Stromal cell of bone marrow (primary cell): ENCODE results near the gene PZP.
"Not testable (repeated sequence)": the region's sequence is repeated elsewhere in the genome, so short reads cannot be mapped to it uniquely, and the experiment has no call there.

Experiments used
- DNase-seq: peaks from one replicate; pipeline ENCODE4 v3.0.0-alpha.2; 2012; ENCODE audit warnings: low read depth

Gene PZP

DNA sequence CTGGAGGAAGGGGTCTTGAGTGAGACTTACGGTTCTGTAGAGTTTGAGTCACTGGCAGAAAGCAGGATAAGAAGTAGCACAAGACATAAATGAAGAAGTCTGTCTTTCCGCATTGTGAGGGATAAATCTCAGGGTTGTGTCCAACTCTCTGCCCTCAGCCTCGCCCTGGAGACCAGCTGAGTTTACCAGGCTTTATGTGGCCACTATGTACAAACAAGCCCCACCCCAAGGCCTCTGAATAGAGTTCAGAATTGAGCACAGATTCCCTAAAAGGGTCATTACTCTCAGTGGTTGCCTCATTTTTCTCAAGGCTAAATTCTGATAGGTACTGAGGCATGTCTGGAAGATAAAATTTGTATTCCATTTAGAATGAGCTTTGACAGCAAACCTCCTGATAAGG is at the start of gene PZP:
TSS of gene PZP (minus strand) at position 167 of the 400 bp plus-strand sequence. CDS start at position 113, 54 bp downstream.
- DNase-seq, result no peak

DNA sequence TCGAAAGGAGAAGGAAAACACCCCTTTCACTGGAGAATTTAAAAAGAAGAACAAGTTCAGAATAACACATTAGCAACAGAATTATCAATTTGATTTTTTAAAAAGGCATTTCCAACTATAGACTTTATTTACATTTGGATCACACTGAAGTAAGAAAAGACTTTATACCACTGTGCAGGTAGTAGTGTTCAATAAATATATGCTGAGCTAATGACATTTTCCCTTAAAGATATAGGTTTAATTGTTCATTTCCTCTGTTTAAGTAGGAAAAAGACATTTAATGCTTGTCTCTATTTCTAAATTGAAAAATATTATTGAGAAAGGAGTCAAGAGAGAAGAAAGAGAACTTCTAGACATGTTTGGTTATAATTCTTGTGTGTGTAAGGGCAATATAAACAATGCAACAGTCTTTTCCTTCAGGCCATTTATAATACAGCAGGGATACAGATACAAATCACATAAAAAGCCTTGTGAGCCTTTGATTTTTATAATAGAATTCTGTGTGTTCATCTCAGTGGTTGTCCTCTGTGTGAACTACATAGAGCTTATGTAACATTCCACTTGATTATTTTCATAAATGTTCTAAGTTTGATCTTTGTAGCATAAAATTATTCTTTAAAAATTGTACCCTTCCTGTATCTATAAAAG is 48.7 kb upstream of the PZP start:
- no peak for DNase-seq

DNA sequence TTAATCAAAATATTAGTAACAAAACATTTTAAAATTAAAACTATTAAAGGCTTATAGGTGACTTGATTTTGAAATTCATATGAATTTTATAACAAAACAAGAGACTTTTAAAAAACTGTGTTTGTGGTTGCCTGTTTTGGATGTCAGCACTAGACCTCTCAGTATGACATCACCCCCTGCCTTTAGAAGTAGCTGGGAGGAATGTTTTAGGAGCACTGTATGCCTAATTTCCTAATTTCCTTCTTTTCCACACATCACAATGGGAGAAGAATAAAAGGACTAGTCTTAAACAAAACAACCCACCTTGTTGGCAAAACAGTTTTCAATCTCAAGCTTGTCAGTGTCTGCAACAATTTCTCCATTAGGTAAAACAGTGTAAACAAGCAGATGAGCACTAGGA is 48.1 kb upstream of the PZP start:
- no peak for DNase-seq

DNA sequence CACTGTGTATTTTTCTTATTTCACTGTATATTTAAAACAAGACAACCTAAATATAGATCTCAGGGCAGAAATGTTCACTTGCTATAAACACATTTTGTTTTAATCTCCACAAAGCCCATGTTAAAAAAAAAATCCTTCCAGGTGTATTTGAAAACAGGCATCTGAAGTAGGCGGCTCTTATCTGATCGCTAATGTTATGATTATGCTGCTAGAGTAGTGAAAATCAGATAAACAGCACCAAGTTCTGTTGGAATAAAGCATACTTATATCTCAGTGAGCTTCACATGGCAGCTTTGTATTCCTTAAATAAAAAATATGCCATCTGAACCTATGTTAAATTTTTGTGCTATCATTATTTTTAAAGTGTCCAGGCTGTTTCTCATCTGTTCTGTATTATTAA is 47.6 kb upstream of the PZP start:
- DNase-seq, result no peak

DNA sequence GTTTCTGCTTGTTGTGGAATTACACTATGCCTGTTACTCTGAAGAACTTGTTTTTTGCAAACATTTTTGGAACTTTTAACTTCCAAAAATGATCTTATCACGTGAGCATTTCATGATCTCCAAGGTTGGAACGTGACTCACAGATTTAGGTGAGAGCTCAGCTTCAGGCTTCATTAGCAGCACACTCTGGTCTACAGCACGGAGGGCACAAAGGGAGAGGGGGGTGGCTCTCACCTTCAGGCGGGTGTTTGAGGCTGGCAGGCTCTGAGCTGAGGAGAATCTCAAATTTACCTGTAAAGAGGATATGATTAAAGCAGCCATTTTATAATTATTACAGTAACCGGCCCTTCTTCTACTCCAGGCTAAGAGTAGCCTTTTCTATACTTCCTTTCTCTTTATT is 45.3 kb upstream of the PZP start:
- no peak for DNase-seq

DNA sequence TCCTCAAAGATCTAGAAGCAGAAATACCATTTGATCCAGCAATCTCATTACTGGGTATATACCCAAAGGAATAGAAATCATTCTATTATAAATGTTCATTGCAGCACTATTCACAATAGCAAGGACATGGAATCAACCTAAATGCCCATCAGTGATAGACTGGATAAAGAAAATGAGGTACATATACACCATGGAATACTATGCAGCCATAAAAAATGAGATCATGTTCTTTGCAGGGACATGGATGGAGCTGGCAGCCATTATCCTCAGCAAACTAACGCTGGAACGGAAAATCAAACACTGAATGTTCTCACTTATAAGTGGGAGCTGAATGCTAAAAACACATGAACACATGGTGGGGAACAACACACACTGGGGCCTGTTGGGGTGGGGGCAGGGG is 44.6 kb upstream of the PZP start:
- not testable (repeated sequence) for DNase-seq

DNA sequence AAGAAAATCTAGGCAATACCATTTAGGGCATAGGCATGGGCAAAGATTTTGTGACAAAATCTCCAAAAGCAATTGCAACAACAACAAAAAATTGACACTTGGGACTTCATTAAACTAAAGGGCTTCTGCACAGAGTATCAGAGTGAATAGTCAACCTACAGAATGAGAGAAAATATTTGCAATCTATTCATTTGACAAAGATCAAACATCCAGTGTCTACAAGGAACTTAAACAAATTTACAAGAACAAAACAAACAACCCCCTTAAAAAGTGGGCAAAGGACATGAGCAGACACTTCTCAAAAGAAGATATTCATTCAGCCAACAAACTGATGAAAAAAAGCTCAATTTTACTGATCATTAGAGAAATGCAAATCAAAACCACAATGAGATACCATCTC is 44.1 kb upstream of the PZP start:
- no peak for DNase-seq

DNA sequence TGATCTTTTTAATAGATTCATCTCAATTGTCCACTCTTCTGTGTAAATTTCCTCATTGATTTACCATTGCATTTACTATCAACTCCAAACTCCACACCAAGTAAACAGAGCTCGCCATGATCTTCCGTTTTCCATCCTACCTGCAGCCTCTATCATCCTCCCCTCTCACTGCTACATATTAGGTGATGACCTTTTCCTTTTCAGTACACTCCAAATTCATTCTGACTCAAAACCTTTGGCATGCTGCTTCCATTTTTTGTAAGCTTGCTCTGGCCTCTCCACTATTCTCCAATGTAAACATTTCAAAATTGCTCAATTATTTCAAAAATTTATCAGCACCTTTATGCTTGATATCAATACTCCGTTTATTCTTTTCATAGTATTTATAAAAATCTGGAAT is 40.2 kb upstream of the PZP start:
- DNase-seq, result no peak

DNA sequence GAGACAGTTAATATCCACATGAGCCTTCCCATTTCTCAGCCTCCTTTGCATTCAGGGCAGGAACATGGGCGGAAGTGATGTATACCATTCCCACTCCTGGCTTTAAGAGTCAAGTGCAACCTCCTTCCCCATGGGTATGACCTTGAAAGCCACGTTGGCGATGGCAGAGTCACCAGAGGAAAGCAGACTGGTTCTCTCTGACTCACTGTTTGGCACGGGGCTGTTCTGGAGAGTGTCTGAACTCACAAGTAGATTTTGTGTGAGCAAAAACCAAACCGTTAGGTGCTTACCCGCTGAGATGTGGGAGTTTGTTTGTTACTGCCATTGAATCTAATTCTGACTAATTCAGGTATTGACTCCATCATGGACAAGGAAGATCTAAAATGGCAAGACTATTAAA is 36.7 kb upstream of the PZP start:
- no peak for DNase-seq

DNA sequence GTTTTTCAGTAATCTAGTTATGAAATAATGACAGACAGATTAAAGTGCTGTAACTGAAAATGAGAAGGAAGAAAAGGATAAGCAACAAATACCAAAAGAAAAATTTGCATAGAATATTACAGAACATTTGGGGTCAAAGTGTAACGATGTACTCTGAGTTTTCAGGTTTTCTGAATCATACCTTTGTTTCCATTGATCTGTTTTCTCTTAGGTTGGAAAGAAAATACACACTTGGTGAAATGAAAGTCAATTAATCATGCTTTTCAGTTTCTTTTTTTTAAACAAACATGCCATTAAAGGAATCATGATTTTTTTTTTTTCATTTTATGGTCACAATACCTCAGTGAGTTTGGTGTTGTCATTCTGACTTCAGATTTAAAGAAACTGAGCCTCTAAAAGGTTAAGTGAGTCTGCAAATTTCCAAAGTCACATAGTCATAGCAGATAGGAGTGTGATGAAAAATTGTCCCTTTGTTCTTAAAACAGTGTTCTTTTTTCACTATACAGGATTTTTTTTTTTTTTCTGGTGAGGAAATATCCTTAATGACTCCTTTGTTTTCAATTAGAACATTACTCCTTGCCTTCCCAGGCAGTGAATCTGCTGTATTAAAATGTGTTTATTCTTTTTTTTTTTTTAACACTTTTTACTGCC is 35.9 kb upstream of the PZP start:
- DNase-seq, result no peak

DNA sequence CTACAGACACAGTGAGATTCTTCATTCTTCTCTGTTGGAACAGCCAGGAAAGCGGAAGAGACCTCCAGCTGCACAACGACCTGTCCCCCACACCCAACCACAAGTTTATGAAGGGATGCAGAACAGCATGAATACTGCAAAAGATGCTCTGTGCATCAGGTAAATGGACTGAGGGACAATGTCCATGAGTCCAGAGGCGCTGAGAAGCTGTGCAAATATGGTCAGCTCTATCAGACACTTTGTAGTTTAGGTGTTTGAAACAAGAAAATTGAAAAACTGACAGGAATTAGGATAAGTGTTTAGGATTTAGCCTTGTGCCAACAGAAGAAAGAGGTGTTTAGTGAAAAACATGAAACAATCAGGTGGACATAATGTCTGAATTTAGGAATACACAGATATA is 33.1 kb upstream of the PZP start:
- DNase-seq, result no peak

DNA sequence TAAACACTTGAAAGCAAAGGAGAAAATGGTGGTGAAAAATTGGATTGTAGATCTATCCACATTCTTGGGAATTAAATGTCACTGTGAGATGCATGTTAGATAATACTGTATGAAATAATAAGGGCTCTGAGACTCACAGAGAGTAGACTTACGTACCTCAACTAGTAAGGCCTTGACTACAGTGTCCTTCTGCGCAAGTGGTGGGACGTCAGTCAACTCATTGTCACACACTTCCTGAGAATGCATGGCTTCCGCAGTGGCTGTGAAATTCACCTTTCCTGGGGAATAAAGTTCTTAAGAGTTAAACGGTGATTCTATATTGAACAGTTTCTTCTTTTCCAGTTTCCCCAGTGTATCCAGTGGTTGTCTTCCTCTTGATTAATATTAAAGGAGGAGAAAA is 32.6 kb upstream of the PZP start:
- DNase-seq, result no peak

DNA sequence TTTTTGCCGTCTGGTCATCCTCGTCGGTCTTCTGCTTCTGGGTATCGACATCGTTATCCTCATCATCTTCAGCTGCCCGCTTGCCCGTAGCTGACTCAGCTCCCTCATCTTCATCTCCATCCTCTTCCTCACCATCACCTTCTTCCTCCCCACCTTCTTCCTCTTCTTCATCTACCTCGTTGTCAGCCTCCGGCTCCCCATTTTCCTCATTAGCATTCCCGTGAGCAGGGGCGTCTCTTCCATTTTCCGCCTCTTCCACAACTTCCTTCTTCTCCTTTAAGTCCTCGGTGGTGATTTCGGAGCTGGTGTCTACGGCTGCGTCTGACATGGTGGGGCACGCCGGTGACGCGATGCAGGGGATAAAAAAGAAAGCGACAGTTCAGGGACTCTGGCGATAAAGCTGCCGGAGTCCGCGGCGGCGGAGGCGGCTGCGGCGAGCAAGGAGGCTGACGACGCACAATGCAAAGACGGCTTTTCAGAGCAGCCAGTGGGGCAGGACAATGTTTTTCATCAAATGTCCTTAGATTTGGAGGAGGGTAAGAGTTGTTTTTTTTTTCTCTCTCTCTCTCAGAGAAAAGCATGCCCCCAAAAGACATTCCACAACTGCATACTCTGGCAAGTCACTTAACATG is 31.9 kb upstream of the PZP start:
- not testable (repeated sequence) for DNase-seq

DNA sequence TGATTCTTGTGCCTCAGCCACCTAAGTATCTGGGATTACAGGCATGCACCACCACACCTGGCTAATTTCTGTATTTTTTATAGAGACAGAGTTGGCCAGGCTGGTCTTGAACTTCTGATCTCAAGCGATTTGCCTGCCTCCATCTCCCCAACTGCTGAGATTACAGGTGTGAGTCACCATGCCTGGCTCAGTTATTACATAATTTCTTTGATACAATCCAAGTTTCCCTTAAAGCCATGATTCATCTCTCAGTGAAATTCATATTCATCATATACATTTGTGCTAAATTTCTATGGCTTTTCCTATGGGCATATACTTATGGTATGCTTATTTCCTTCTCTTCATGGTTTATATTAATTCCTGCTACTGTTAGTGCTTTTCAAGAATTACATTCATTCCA is 29.1 kb upstream of the PZP start:
- no peak for DNase-seq

DNA sequence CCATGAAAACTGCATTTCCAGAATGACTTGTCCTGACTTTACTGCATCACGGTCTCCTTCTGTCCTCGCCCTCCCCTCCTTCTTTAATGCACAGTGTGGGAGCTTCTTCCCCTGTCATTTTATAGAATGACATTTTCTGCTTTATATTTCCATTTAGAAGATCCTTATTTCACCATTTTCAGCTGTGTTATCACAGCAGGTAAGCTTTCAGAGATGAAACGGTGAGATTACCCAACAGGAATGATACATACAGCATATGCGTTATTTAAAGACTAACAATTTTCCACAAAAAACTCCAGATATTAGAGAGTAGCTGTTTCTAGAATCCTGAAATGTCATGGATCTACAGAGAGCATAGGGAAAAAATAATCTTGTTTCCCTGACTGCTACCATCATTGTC is 27.3 kb upstream of the PZP start:
- no peak for DNase-seq

DNA sequence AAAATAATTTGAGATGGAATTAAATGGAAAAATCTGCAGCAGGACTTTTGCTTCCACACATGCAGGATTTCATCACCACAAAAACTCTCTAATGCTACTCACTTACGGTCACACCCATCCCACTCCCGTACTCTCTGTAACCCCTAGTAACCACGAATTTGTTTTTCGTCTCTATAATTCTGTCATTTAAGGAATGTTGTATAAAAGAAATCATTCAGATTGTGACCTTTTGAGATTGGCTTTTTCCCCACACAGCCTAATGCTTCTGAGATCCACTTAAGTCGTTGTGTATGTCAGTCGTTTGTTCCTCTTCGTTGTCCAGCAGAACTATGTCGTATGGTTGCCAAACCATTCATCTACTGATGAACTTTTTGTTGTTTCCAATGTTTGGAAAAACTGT is 19.8 kb upstream of the PZP start:
- DNase-seq, result no peak

DNA sequence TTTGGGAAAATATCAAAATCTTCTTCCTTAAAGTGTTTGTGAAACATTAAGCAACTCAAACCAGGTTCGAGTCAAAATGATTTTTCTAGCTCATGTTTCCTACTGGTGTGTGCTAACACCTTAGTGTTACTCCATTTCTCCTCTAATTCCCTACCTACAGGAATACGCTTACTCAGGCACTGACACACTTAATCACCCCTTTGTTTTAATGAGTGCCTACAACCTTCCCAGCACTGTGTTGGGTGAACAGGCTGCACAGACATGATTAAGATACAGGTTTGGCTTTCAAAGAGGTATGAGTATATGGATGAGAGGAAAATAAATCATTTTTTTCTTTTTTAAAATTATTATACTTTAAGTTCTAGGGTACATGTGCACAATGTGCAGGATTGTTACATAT is 15.6 kb upstream of the PZP start:
- DNase-seq, result no peak

DNA sequence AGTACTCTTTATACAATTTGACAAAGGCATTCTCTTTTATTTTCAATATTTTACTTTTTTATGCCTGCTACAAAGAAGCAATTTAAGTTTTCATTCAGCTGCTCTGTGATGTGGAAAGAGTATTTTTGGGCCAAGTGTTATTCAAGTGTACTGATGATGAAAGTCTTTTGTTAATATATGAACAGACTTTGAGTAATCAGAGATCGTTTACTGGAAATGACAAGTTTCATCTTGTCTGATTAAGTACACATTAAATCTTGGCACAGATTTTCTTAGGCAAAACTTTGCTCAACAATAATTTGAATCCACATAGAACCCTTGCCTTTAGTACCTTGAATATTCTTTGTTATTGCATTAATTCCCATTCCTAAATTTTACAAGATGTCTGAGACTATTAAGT is 13.3 kb upstream of the PZP start:
- no peak for DNase-seq

DNA sequence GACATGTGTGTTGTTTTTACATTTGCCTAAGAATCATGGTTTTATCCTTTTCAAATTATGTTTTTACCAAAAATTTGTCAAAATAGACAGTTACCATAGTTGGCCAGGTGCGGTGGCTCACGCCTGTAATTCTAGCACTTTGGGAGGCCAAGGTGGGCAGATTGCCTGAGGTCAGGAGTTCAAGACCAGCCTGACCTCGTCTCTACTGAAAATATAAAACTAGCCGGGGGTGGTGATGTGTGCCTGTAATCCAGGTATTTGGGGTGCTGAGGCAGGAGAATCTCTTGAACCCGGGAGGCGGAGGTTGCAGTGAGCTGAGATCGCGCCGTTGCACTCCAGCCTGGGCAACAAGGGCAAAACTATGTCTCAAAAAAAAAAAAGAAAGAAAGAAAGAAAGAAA is 12.8 kb upstream of the PZP start:
- not testable (repeated sequence) for DNase-seq

DNA sequence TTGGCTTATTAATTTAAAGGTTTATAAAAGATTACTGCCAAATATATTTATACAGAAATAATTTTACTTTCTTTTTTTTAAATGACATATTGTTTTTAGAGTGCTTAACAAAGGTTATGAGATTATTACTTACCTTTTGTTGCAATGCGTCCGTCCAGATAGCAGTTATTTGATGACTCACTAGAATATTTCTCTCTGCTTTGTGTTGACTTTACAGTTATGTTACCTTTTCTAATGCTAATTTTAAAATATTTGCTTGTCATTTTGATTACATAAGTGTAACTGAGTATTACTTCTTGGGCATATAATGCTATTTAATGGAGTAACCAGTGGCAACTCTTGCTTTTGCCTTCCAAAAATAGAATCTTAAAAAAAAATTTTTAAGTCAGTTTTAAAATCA is 6.3 kb upstream of the PZP start:
- DNase-seq, result no peak

DNA sequence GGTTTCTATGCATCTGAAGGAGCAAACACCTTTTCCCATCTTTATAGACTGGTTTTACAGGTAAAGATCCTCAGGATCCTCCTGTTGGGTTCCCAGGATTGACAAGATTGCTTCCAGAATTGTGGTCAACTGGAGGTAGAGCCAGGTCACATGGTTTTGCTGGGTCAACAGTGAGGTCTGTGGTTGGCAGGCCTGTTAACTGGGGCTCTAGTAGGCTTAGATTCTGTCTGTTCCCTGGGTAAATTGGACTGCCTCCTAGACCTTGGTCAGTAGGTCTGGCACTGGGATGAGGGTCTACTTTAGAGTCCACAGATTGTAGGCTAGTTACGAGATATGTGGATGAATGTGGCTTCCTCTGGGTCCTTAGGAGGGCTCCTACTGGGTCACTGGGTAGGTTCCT is 3.5 kb upstream of the PZP start:
- no peak for DNase-seq

DNA sequence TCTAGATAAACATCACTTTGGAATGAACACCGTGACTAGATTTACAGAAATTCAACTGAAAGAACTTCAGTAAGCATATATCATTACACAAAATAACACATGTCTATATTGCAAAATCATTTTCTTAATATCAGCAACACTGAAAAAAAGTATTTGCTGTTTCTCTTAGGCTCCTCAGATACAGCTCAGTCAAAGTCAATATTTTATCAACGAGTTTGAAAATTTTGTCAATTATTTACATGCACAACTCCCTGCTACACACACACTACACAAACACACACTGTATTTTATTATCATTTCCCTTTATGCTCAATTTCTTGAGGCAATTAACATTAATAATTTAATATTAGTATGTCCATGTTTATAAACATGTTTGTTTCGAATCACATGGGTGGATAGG is 3.8 kb downstream of the PZP start:
- DNase-seq, result no peak

DNA sequence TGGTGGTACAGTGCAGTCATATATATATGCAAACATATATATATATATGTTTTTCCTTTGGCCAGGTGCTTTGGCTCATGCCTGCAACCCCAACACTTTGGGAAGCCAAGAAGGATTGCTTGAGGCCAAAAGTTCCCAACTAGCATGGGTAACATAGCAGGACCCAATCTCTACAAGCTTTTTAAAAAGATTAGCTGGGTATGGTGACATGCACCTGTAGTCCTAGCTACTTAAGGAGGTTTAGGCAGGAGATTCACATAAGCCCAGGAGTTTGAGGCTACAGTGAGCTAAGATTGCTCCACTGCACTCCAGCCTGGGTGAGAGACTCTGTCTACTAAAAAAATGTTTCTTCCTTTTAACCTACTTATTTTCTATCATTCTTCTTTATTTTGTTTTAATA is 10.2 kb downstream of the PZP start:
- no peak for DNase-seq

DNA sequence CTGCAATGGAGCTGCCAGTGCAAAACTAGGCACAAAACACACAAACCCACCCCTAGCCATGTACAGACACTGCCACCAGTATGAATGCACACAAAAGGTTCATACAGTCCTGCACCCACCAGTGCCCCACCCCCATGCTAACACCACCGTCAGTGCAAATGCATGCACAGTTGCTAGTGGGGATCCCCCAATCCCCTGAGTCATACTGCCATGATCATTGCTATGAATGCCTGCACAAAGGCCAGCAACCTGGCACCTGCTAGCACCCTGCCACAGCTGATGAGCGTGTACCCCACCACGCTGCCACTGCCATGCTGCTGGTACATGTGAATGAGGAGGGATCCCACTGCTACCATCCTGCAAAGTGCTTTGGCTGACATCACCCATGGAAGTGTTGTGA is 23.9 kb downstream of the PZP start:
- no peak for DNase-seq
